GM19467 (cell line): ENCODE results near the gene ZNF282.
"Not testable (repeated sequence)": the region's sequence is repeated elsewhere in the genome, so short reads cannot be mapped to it uniquely, and the experiment has no call there.

Experiments
- ATAC-seq: cut with Tn5 transposase; IDR thresholded peaks from one replicate; pipeline ENCODE4 v1.9.1; 2021; ENCODE audit warnings: mild to moderate bottlenecking, moderate library complexity; ENCODE audit not compliant: unreplicated experiment

ZNF282 gene

GRCh38 chr7:149223176-149223575, 27.8 kb downstream of the ZNF282 start:
- ATAC-seq = no peak

GRCh38 chr7:149223761-149224160, 28.4 kb downstream of the ZNF282 start:
- ATAC-seq = no peak

GRCh38 chr7:149224352-149224751, 29.0 kb downstream of the ZNF282 start:
- no peak for ATAC-seq

- ATAC-seq = no peak
Observed at GRCh38 chr7:149225106-149225505, 29.8 kb downstream of the ZNF282 start.

GRCh38 chr7:149225656-149226055, 30.3 kb downstream of the ZNF282 start:
- no peak for ATAC-seq

GRCh38 chr7:149226366-149226765, 31.0 kb downstream of the ZNF282 start:
- ATAC-seq = not testable (repeated sequence)

- ATAC-seq = no peak
Observed at GRCh38 chr7:149226840-149227494, 31.6 kb downstream of the ZNF282 start.

- no peak for ATAC-seq
Observed at GRCh38 chr7:149228831-149229471, 33.6 kb downstream of the ZNF282 start.

GRCh38 chr7:149229526-149229925, 34.2 kb downstream of the ZNF282 start:
- no peak for ATAC-seq

GRCh38 chr7:149232362-149232761, 37.0 kb downstream of the ZNF282 start:
- no peak for ATAC-seq

GRCh38 chr7:149233655-149234204, 38.4 kb downstream of the ZNF282 start:
- not testable (repeated sequence) for ATAC-seq

- no peak for ATAC-seq
Observed at GRCh38 chr7:149237502-149237901, 42.2 kb downstream of the ZNF282 start.

GRCh38 chr7:149238051-149238450, 42.7 kb downstream of the ZNF282 start:
- ATAC-seq = no peak

- ATAC-seq = peak; percentile 99
Observed at GRCh38 chr7:149239345-149240143, 44.2 kb downstream of the ZNF282 start, which contains the start of gene ZNF212. Gene ZNF212 (plus strand): TSS chr7:149239651. CDS start chr7:149239779, 128 bp downstream.

- ATAC-seq = no peak
Observed at GRCh38 chr7:149240637-149241036, 45.3 kb downstream of the ZNF282 start.

GRCh38 chr7:149241696-149242095, 46.4 kb downstream of the ZNF282 start:
- ATAC-seq = no peak

GRCh38 chr7:149245244-149245643, 49.9 kb downstream of the ZNF282 start:
- ATAC-seq = no peak

- no peak for ATAC-seq
Observed at GRCh38 chr7:149245744-149246143, 50.4 kb downstream of the ZNF282 start.

GRCh38 chr7:149248777-149249176, 53.4 kb downstream of the ZNF282 start:
- ATAC-seq = no peak

- ATAC-seq = not testable (repeated sequence)
Observed at GRCh38 chr7:149250151-149250550, 54.8 kb downstream of the ZNF282 start.

GRCh38 chr7:149251518-149251917, 56.2 kb downstream of the ZNF282 start:
- ATAC-seq = not testable (repeated sequence)
